H9 (cell line): Measurements from ENCODE around the gene SPTAN1. TPM values are rescaled to one million over a fixed set of nuclear protein-coding genes. Genes with fewer than 3 reads are reported as not detected.
"Not testable (repeated sequence)": the region's sequence is repeated elsewhere in the genome, so short reads cannot be mapped to it uniquely, and the experiment has no call there.

ENCODE experiments used
- DNase-seq: peaks from one replicate; pipeline ENCODE4 v3.0.0-alpha.2; 2017
- H2AFZ ChIP-seq: one replicate; pipeline ENCODE4 v1.6.1; 2013; ENCODE audit warnings: mild to moderate bottlenecking, low read length, control low read depth, moderate library complexity
- H2AK5ac ChIP-seq: 2 replicates; pipeline ENCODE4 v1.6.1; 2013; ENCODE audit warnings: low read length, control low read depth, mixed read lengths; ENCODE audit not compliant: insufficient read length
- H2BK120ac ChIP-seq: one replicate; pipeline ENCODE4 v1.6.1; 2013; ENCODE audit warnings: low read depth, mild to moderate bottlenecking, low read length, control low read depth, inconsistent platforms; ENCODE audit not compliant: poor library complexity, severe bottlenecking
- H2BK12ac ChIP-seq: 2 replicates; pipeline ENCODE4 v1.6.1; 2013; ENCODE audit warnings: low read length, control low read depth, mixed read lengths, low read depth; ENCODE audit not compliant: insufficient read length
- H2BK15ac ChIP-seq: 2 replicates; pipeline ENCODE4 v1.6.1; 2013; ENCODE audit warnings: low read depth, low read length, control low read depth
- H2BK20ac ChIP-seq: one replicate; pipeline ENCODE4 v1.6.1; 2013; ENCODE audit warnings: low read depth, mild to moderate bottlenecking, low read length, control low read depth, inconsistent platforms; ENCODE audit not compliant: poor library complexity, severe bottlenecking
- H2BK5ac ChIP-seq: 2 replicates; pipeline ENCODE4 v1.6.1; 2013; ENCODE audit warnings: low read length, control low read depth, mixed read lengths; ENCODE audit not compliant: insufficient read length
- H3K14ac ChIP-seq: 2 replicates; pipeline ENCODE4 v1.6.1; 2013; ENCODE audit warnings: low read length, control low read depth; ENCODE audit not compliant: insufficient read depth
- H3K18ac ChIP-seq: 2 replicates; pipeline ENCODE4 v1.6.1; 2013; ENCODE audit warnings: low read depth, mild to moderate bottlenecking, mixed read lengths, low read length, control low read depth; ENCODE audit not compliant: insufficient read length
- H3K23ac ChIP-seq: 2 replicates; pipeline ENCODE4 v1.6.1; 2013; ENCODE audit warnings: low read length, control low read depth, mixed read lengths, low read depth; ENCODE audit not compliant: insufficient read length
- H3K23me2 ChIP-seq: 2 replicates; pipeline ENCODE4 v1.6.1; 2013; ENCODE audit warnings: low read depth, mild to moderate bottlenecking, mixed read lengths, low read length, control low read depth; ENCODE audit not compliant: insufficient read length, poor library complexity, severe bottlenecking
- H3K27ac ChIP-seq: 2 replicates; pipeline ENCODE4 v1.5.1; 2013; ENCODE audit warnings: low read length, control low read depth, mixed read lengths, low read depth; ENCODE audit not compliant: insufficient read length
- H3K27me3 ChIP-seq: 2 replicates; pipeline ENCODE4 v1.6.1; 2013; ENCODE audit warnings: low read length, control low read depth, inconsistent platforms; ENCODE audit not compliant: insufficient read depth
- H3K4ac ChIP-seq: 2 replicates; pipeline ENCODE4 v1.6.1; 2013; ENCODE audit warnings: low read depth, mild to moderate bottlenecking, control low read depth, inconsistent platforms, low read length, moderate library complexity
- H3K4me1 ChIP-seq: 2 replicates; pipeline ENCODE4 v1.6.1; 2013; ENCODE audit warnings: low read length, control low read depth, inconsistent platforms; ENCODE audit not compliant: insufficient read depth
- H3K4me2 ChIP-seq: 2 replicates; pipeline ENCODE4 v1.6.1; 2013; ENCODE audit warnings: low read length, control low read depth, mixed read lengths; ENCODE audit not compliant: insufficient read length, insufficient read depth
- H3K56ac ChIP-seq: 2 replicates; pipeline ENCODE4 v1.6.1; 2013; ENCODE audit warnings: low read depth, mild to moderate bottlenecking, mixed read lengths, low read length, control low read depth; ENCODE audit not compliant: insufficient read length
- H3K79me1 ChIP-seq: 2 replicates; pipeline ENCODE4 v1.6.1; 2013; ENCODE audit warnings: low read depth, mild to moderate bottlenecking, moderate library complexity, low read length, control low read depth, inconsistent platforms; ENCODE audit not compliant: insufficient read depth, poor library complexity, severe bottlenecking
- H3K79me2 ChIP-seq: 2 replicates; pipeline ENCODE4 v1.6.1; 2013; ENCODE audit warnings: low read length, control low read depth, inconsistent platforms; ENCODE audit not compliant: insufficient read depth
- H3K9ac ChIP-seq: 2 replicates; pipeline ENCODE4 v1.6.1; 2013; ENCODE audit warnings: low read length, control low read depth, mixed read lengths; ENCODE audit not compliant: insufficient read length; ENCODE audit errors: extremely low read depth
- H3K9me3 ChIP-seq: one replicate; pipeline ENCODE4 v1.6.1; 2013; ENCODE audit warnings: low read depth, low read length, inconsistent platforms; ENCODE audit not compliant: control insufficient read depth
- H3T11ph ChIP-seq: one replicate; pipeline ENCODE4 v1.6.1; 2013; ENCODE audit warnings: mild to moderate bottlenecking, low read length, control low read depth, inconsistent platforms
- H4K20me1 ChIP-seq: one replicate; pipeline ENCODE4 v1.6.1; 2013; ENCODE audit not compliant: control insufficient read depth, insufficient read length, insufficient read depth
- H4K5ac ChIP-seq: 2 replicates; pipeline ENCODE4 v1.6.1; 2013; ENCODE audit warnings: low read depth, mild to moderate bottlenecking, mixed read lengths, low read length, control low read depth; ENCODE audit not compliant: insufficient read length
- H4K8ac ChIP-seq: replicated peaks from 2 replicates; pipeline ENCODE4 v1.6.1; 2013; ENCODE audit warnings: low read length, control low read depth, mixed read lengths, low read depth; ENCODE audit not compliant: insufficient read length
- H4K91ac ChIP-seq: 2 replicates; pipeline ENCODE4 v1.6.1; 2013; ENCODE audit warnings: low read depth, mild to moderate bottlenecking, moderate library complexity, mixed read lengths, low read length, control low read depth; ENCODE audit not compliant: insufficient read length
- H3K27ac Mint-ChIP-seq, 3 experiments: 2 replicates in 2 of 3; 3 replicates in 1 of 3; pipeline ENCODE4 v1.8.0; 2020 to 2021; ENCODE audit warnings: mixed read lengths in 3 of 3, mild to moderate bottlenecking in 1 of 3, moderate library complexity in 1 of 3
- H3K27me3 Mint-ChIP-seq: 2 replicates; pipeline ENCODE4 v1.8.0; 2021; ENCODE audit warnings: low read depth, mild to moderate bottlenecking, moderate library complexity, mixed read lengths
- H3K36me3 Mint-ChIP-seq, 3 experiments: 2 replicates in 2 of 3; 3 replicates in 1 of 3; pipeline ENCODE4 v1.8.0; 2020 to 2021; ENCODE audit warnings: low read depth in 3 of 3, mixed read lengths in 3 of 3; ENCODE audit not compliant: insufficient read depth in 1 of 3
- H3K4me1 Mint-ChIP-seq, 2 experiments: 2 replicates each; pipeline ENCODE4 v1.8.0; 2020; ENCODE audit warnings: mixed read lengths in 2 of 2
- H3K4me3 Mint-ChIP-seq, 2 experiments: 2 replicates in 1 of 2; 3 replicates in 1 of 2; pipeline ENCODE4 v1.8.0; 2020 to 2021; ENCODE audit warnings: mild to moderate bottlenecking in 2 of 2, mixed read lengths in 2 of 2, moderate library complexity in 1 of 2
- H3K9me3 Mint-ChIP-seq, 2 experiments: 2 replicates in 1 of 2; 3 replicates in 1 of 2; pipeline ENCODE4 v1.8.0; 2020; ENCODE audit warnings: mild to moderate bottlenecking in 2 of 2, mixed read lengths in 2 of 2, moderate library complexity in 1 of 2
- WGBS: extraction: QIAGEN DNeasy Blood & Tissue Kit; methylation state at CpG from one replicate; pipeline ENCODE4 v1.1.7; 2013; ENCODE audit warnings: missing lambda C conversion rate, low lambda C conversion rate, mixed read lengths; ENCODE audit not compliant: insufficient read length; ENCODE audit errors: extremely low coverage; 5-methylcytosine and 5-hydroxymethylcytosine counted together
- total RNA-seq: library from RNA; stranded (reverse); gene quantifications from 2 replicates; pipeline ENCODE4 v1.2.1, GENCODE V29; 2021
- TF ChIP-seq, protein P1 (sequence below): fragments of 200-600 bp; sonication (generic); conservative IDR thresholded peaks from 3 replicates; pipeline ENCODE4 v1.8.0; 2021; ENCODE audit warnings: antibody characterized with exemption, mild to moderate bottlenecking

SPTAN1 gene
- total RNA-seq, 1 experiment from 2014 or later = 213 TPM

DNA sequence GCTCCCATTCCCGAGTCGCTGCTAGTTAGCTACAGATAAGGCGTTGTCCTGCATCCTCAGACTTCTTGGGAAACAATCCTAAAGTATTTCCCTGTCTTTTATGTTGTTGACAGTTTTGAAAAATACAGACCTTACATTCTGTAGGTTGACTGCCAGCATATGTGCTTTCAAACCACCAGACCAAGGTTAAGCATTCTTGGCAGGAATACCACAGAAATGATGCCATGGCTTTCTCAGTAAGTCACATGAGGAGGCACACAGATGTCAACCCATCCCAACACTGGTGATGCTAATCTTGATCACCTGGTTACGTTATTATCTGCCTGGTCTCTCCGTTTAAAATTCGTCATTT lies 47.0 kb upstream of the SPTAN1 start:
- H2AFZ ChIP-seq = no peak overlapping the region
- H3K9me3 ChIP-seq = no peaks in the 10 kb centered on the region
- no peak overlapping the region for H2BK12ac ChIP-seq
- Mint-ChIP-seq H3K4me3 (peak overlapping the region; percentile 99 to 100), H3K9me3 (no peaks in the 10 kb centered on the region), H3K27me3 (no peaks in the 10 kb centered on the region), H3K4me1 (peaks cover 4 to 8% of the 10 kb centered on the region in 2 experiments), H3K36me3 (peaks cover 1 to 16% (median 5%) of the 10 kb centered on the region in 3 experiments; a peak in 4 of 7 replicates), H3K27ac (no peak overlapping the region)
- no peaks in the 10 kb centered on the region for H3K79me2 ChIP-seq
- H3K79me1 ChIP-seq = no peaks in the 10 kb centered on the region
- H3K4me1 ChIP-seq = no peaks in the 10 kb centered on the region
- no peak overlapping the region for H2BK5ac ChIP-seq
- no peak overlapping the region for H3K4ac ChIP-seq
- no peak overlapping the region for H3T11ph ChIP-seq
- peaks cover 14% of the 10 kb centered on the region for H3K23me2 ChIP-seq
- no CpG with 5 or more reads among the region's 6 CpGs for WGBS
- no peak overlapping the region for H2BK120ac ChIP-seq
- H2BK20ac ChIP-seq = no peak overlapping the region
- no peak overlapping the region for H4K5ac ChIP-seq
- H3K27ac ChIP-seq = no peak overlapping the region
- no peak overlapping the region for H4K91ac ChIP-seq
- no peak overlapping the region for H4K8ac ChIP-seq
- no peaks in the 10 kb centered on the region for H4K20me1 ChIP-seq
- TF ChIP-seq, protein P1, sequence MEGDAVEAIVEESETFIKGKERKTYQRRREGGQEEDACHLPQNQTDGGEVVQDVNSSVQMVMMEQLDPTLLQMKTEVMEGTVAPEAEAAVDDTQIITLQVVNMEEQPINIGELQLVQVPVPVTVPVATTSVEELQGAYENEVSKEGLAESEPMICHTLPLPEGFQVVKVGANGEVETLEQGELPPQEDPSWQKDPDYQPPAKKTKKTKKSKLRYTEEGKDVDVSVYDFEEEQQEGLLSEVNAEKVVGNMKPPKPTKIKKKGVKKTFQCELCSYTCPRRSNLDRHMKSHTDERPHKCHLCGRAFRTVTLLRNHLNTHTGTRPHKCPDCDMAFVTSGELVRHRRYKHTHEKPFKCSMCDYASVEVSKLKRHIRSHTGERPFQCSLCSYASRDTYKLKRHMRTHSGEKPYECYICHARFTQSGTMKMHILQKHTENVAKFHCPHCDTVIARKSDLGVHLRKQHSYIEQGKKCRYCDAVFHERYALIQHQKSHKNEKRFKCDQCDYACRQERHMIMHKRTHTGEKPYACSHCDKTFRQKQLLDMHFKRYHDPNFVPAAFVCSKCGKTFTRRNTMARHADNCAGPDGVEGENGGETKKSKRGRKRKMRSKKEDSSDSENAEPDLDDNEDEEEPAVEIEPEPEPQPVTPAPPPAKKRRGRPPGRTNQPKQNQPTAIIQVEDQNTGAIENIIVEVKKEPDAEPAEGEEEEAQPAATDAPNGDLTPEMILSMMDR = no peak
- no peak overlapping the region for H3K23ac ChIP-seq
- no peak for DNase-seq
- no peak overlapping the region for H2AK5ac ChIP-seq
- no peak overlapping the region for H3K18ac ChIP-seq
- H3K56ac ChIP-seq = no peak overlapping the region
- H2BK15ac ChIP-seq = no peak overlapping the region
- no peak overlapping the region for H3K14ac ChIP-seq
- peak overlapping the region; percentile 77 for H3K4me2 ChIP-seq
- H3K9ac ChIP-seq = peak overlapping the region; percentile 36
- H3K27me3 ChIP-seq = no peaks in the 10 kb centered on the region

DNA sequence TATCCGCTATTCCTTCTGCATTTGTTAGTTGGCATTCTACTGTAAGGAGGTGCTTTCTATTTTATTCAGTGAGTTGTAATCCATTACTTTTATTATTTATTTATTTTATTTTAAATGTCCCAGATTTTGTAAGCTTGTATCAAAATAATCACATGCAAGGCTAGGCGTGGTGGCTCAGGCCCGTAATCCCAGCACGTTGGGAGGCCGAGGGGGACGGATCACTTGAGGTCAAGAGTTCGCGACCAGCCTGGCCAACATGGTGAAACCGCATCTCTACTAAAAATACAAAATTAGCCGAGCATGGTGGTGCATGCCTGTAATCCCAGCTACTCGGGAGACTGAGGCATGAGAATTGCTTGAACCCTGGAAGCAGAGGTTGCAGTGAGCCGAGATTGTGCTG lies 46.5 kb upstream of the SPTAN1 start:
- H3K27me3 Mint-ChIP-seq, H2BK15ac ChIP-seq, H2AK5ac ChIP-seq, DNase-seq, H3K27me3 ChIP-seq, H3K56ac ChIP-seq, H2AFZ ChIP-seq, H3K4ac ChIP-seq, H2BK120ac ChIP-seq, H3K18ac ChIP-seq, H3K9me3 ChIP-seq, H2BK20ac ChIP-seq, H3K27ac Mint-ChIP-seq, H4K20me1 ChIP-seq, H3K79me1 ChIP-seq, H3K4me1 Mint-ChIP-seq, H3K27ac ChIP-seq, H2BK12ac ChIP-seq, H2BK5ac ChIP-seq, H4K8ac ChIP-seq, H3K9me3 Mint-ChIP-seq, H3K79me2 ChIP-seq, H3K23ac ChIP-seq, H3K14ac ChIP-seq, H4K5ac ChIP-seq, H3K9ac ChIP-seq, H3K4me1 ChIP-seq, H3T11ph ChIP-seq, H4K91ac ChIP-seq: not testable (repeated sequence)
- WGBS = no CpG with 5 or more reads among the region's 12 CpGs
- peaks cover 14% of the 10 kb centered on the region for H3K23me2 ChIP-seq
- H3K36me3 Mint-ChIP-seq = peaks cover 1 to 16% (median 5%) of the 10 kb centered on the region in 3 experiments; a peak in 4 of 7 replicates
- peak overlapping the region; percentile 99 to 100; a peak in 4 of 5 replicates for H3K4me3 Mint-ChIP-seq
- peak overlapping the region; percentile 77 for H3K4me2 ChIP-seq
